Right hindlimb (tissue), 1 donor: ENCODE results near the gene AFF1.
A peak's percentile ranks its signal among the peaks of the same experiment; 100 is the strongest.

Experiments used
- DNase-seq: peaks from one replicate; pipeline ENCODE4 v3.0.0-alpha.2; 2018

The AFF1 gene

DNA sequence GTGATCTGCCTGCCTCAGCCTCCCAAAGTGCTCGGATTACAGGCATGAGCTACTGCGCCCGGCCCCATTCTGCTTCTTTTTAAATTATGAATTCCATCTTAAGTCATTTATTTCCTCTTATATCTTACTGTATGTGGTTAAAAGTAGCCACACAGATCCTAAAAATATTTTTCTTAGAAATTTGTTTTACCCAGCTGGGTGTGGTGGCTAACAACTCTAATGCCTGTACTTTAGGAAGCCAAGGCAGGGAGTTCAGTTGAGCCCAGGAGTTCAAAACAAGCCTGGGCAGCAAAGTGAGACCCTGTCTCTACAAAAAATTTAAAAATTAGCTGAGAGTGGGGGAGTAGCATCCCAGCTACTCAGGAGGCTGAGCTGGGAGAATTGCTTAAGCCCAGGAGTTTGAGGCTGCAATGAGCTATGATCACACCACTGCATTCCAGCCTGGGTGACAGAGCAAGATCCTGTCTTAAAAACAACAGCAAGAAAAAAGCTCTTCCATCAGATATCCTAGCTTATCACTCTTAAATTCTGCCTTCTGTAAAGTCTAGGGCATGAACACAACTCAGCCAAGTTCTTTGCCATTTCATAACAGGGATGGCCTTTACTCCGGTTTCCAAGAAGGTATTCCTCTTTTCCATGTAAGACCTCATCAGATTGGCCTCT is 15.1 kb upstream of the AFF1 start:
- DNase-seq, result no peak

- no peak for DNase-seq
Observed at GRCh38 chr4:86921608-86922252, 13.1 kb upstream of the AFF1 start.

DNA sequence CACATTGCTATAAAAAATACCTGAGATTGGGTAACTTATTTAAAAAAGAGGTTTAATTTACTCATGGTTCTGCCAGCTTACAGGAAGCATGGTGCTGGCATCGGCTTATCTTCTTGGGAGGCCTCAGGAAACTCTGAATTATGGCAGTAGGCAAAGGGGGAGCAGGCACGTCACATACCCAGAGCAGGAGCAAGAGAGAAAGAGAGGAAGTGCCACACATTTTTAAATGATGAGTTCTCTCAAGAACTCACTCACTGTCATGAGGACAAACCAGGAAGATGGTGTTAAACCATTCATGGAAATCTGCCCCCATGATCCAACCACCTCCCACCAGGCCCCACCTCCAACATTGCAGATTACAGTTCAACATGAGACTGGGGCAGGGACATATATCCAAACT is 10.0 kb upstream of the AFF1 start:
- no peak for DNase-seq

DNA sequence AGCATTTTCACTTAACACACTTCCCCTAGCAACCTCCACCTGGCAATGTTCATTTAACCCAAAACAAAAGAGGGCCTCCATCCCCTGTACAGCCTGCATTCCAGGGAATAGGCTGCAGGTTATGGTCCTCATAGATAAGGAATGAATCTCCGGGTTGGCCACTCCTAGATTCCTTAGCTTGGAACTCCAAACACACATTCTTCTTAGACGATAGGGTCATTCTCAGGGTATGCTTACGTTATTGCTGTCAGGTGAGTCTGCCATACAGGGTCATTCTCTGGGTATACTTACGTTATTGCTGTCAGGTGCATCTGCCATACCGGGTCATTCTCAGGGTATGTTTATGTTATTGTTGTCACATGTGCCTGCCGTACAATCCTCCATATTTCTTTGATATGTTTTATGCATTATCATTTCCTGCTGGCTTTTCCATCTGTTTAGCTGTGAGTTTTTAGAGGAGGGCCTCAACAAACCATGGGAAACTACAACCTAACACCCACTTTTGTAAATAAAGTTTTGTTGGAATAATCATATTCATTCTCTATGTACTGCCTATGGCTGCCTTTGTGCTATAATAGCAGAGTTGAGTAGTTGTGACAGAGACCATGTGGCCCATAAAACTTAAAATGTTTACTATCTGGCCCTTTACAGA is 8.2 kb upstream of the AFF1 start:
- DNase-seq, result no peak

DNA sequence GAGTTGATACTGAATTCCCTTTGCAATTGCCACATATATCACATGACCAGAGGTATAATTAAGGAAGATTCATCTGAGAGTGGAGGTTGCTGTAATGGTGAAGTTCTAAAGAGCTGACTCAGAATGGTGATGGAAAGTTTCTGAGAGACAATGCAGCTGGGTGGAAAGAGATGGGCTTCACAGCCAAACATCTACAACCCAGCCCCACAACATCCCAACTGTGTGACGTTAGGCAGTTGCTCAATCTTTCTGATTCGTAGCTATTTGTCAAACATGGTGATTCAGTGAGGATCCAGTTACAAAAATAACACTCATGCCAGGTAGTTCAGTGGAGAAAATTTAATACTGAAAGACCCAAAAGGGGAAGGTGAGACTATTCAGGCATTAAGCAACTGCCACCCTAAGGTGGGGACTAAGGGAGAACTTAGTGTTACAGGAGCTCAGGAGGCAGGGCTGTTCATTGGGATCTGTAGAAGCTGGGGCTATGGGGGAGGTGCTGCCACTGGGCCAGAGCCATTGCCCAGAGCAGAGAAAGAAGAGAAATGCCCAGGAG is 6.9 kb upstream of the AFF1 start:
- DNase-seq, result no peak

GRCh38 chr4:86928400-86929255 is 6.2 kb upstream of the AFF1 start:
- no peak for DNase-seq

GRCh38 chr4:86934147-86934770 is 552 bp upstream of the AFF1 start:
- no peak for DNase-seq

- no peak for DNase-seq
Observed at GRCh38 chr4:86935566-86935852, 698 bp downstream of the AFF1 start.

GRCh38 chr4:86935853-86936733 is 1.3 kb downstream of the AFF1 start:
- DNase-seq, result peak; percentile 38

GRCh38 chr4:86938771-86939520 is 4.1 kb downstream of the AFF1 start:
- no peak for DNase-seq

- no peak for DNase-seq
Observed at GRCh38 chr4:86939729-86940575, 5.1 kb downstream of the AFF1 start.

DNA sequence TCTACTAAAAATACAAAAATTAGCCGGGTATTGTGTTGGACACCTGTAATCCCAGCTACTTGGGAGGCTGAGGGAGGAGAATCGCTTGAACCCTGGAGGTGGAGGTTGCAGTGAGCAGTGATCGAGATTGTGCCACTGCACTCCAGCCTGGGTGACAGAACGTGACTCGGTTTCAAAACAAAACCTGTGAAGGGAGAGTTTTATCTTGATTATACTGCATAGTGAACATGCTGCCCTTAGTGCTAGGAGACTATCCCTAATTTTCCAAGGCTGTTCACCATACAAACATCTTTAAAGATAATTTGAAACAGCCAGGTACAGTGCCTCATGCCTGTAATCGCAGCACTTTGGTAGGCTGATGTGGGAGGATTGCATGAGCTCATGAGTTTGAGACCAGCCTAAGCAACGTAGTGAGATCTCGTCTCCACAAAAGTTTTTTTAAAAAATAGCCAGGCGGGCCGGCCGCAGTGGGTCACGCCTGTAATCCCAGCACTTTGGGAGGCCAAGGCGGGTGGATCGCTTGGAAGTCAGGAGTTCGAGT is 6.2 kb downstream of the AFF1 start:
- no peak for DNase-seq

- DNase-seq, result no peak
Observed at GRCh38 chr4:86942185-86942666, 7.4 kb downstream of the AFF1 start.

- no peak for DNase-seq
Observed at GRCh38 chr4:86944964-86945781, 10.4 kb downstream of the AFF1 start.

- DNase-seq, result no peak
Observed at GRCh38 chr4:86946868-86947500, 12.2 kb downstream of the AFF1 start.

GRCh38 chr4:86947501-86948120 is 12.8 kb downstream of the AFF1 start:
- no peak for DNase-seq

DNA sequence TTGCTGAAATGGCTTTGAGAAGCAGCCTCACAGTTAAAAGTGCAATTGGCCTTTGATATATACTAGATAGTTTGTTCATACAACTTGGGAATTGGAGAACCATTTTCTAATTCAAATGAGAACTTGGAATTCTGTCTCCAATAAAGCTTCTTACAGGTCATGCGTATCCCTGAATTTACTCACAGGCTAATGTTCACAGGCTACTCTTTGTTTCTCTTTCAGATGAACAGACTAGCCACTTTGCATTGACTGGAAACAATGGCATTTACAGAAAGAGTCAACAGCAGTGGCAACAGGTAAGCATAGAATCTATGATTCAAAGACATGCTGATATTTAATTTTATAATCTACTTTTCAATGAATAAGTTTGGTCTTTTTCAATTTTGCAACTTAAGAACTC is 13.5 kb downstream of the AFF1 start:
- no peak for DNase-seq
